Type B pancreatic cell (in vitro differentiated cells): ENCODE measurements around the gene RAB11A. TPM values are rescaled to one million over a fixed set of nuclear protein-coding genes. Genes with fewer than 3 reads are reported as not detected.

Source experiments
- DNase-seq: peaks from one replicate; pipeline ENCODE4 v3.0.0; 2021; ENCODE audit warnings: mixed read lengths; ENCODE audit not compliant: unreplicated experiment; ENCODE audit errors: extremely low spot score
- H3K27ac Mint-ChIP-seq: 2 replicates; pipeline ENCODE4 v1.8.0; 2021; ENCODE audit warnings: mild to moderate bottlenecking, mixed read lengths
- H3K27me3 Mint-ChIP-seq: 2 replicates; pipeline ENCODE4 v1.8.0; 2021; ENCODE audit warnings: mixed read lengths
- H3K36me3 Mint-ChIP-seq: 2 replicates; pipeline ENCODE4 v1.8.0; 2021; ENCODE audit warnings: mixed read lengths
- H3K4me1 Mint-ChIP-seq: one replicate; pipeline ENCODE4 v1.8.0; 2021; ENCODE audit warnings: mixed read lengths; ENCODE audit not compliant: unreplicated experiment
- H3K4me3 Mint-ChIP-seq: 2 replicates; pipeline ENCODE4 v1.8.0; 2021; ENCODE audit warnings: mild to moderate bottlenecking, mixed read lengths
- H3K9me3 Mint-ChIP-seq: 2 replicates; pipeline ENCODE4 v1.8.0; 2021; ENCODE audit warnings: mixed read lengths
- total RNA-seq: library from RNA; stranded (reverse); gene quantifications from 2 replicates; pipeline ENCODE4 v1.2.1, GENCODE V29; 2021; ENCODE audit warnings: low replicate concordance
- TF ChIP-seq, protein P1 (sequence below): fragments of 200-600 bp; sonication (generic); conservative IDR thresholded peaks from 2 replicates; pipeline ENCODE4 v1.5.0; 2021; ENCODE audit warnings: antibody characterized with exemption, mild to moderate bottlenecking

The RAB11A gene
- total RNA-seq, 1 donor from 2014 or later = 266 TPM

DNA sequence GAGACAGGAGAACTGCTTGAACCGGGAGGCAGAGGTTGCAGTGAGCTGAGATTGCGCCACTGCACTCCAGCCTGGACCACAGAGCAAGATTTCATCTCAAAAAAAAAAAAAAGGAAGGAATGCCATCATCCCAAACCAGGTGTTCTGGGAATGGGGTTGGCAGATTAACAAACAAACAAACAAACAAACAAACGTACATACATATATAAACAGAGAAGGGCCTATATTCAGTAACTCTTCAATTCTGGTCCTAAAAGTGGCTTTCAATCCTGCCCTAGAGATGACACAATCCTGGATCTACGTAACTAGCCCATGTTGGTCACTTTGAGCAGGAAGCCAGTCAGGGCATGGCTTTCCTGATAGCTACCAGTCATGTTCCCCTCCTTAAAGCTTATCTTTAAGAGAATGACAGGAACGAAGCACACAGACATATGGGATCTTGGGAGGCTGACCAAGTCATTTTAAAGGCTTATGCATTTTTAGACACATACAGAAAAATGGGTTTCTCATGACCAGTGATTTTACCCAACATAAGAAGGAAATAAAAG, 29.9 kb upstream of the RAB11A start:
- Mint-ChIP-seq H3K4me1 (peaks cover 27% of the 10 kb centered on the region), H3K27ac (no peak overlapping the region), H3K4me3 (no peak overlapping the region), H3K36me3 (no peaks in the 10 kb centered on the region), H3K9me3 (no peaks in the 10 kb centered on the region), H3K27me3 (no peaks in the 10 kb centered on the region)
- DNase-seq = no peak
- TF ChIP-seq, protein P1, sequence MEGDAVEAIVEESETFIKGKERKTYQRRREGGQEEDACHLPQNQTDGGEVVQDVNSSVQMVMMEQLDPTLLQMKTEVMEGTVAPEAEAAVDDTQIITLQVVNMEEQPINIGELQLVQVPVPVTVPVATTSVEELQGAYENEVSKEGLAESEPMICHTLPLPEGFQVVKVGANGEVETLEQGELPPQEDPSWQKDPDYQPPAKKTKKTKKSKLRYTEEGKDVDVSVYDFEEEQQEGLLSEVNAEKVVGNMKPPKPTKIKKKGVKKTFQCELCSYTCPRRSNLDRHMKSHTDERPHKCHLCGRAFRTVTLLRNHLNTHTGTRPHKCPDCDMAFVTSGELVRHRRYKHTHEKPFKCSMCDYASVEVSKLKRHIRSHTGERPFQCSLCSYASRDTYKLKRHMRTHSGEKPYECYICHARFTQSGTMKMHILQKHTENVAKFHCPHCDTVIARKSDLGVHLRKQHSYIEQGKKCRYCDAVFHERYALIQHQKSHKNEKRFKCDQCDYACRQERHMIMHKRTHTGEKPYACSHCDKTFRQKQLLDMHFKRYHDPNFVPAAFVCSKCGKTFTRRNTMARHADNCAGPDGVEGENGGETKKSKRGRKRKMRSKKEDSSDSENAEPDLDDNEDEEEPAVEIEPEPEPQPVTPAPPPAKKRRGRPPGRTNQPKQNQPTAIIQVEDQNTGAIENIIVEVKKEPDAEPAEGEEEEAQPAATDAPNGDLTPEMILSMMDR = no peak

DNA sequence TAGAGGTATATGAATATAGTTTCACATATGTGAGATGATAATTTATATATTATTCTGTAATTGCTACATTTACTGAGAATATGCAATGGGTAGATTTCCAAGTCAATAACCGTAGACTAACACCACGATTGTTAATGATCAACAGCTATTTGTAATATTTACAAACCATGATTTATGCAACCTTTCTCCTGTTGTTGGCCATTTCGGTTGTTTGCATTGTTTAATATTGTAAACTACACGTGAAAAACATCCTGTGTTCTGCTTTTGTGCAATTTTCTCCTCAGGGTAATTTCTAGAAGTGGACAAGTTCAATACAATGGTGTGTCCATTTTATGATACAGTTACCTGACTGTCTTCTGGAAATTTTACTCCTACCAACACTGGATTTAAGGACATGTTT, 29.3 kb upstream of the RAB11A start:
- no peak for DNase-seq
- no peak overlapping the region for H3K4me3 Mint-ChIP-seq
- H3K27me3 Mint-ChIP-seq = no peaks in the 10 kb centered on the region
- H3K9me3 Mint-ChIP-seq = no peaks in the 10 kb centered on the region
- no peaks in the 10 kb centered on the region for H3K36me3 Mint-ChIP-seq
- TF ChIP-seq, protein P1 = no peak
- peaks cover 24% of the 10 kb centered on the region for H3K4me1 Mint-ChIP-seq
- no peak overlapping the region for H3K27ac Mint-ChIP-seq

DNA sequence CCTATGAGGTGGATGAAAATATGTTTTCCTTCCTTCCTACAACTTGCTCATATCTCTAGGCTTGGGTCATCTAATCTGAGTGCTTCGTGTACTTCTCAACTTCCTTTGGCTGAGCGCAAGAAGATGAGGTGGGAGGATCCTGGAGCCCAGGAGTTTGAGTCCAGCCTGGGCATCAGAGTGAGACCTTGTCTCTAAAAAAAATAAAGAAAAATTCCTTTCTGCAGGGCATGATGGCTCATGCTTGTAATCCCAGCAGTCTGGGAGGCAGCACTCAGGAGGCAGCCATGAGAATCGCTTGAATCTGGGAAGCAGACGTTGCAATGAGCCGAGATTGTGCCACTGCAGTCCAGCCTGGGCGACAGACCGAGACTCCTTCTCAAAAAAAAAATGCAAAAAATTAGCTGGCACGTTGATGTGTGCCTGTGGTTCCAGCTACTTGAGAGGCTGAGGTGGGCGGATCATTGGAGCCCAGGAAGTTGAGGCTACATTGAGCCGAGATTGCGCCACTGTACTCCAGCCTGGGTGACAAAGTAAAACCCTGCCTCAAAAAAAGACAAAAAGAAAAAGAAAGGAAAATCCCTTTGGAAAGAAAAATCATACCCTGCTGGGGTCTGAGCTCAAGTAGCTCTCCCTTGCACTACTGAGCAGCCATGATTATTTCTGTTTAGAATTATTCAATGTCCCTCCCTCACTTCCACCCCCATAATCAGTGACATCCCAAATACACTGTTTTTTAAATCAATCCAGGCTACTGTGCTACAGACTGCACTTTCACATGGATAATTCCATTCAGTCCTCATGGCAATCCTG, 28.0 kb upstream of the RAB11A start:
- no peak overlapping the region for H3K4me3 Mint-ChIP-seq
- no peaks in the 10 kb centered on the region for H3K27me3 Mint-ChIP-seq
- TF ChIP-seq, protein P1 = no peak
- H3K27ac Mint-ChIP-seq = no peak overlapping the region
- H3K36me3 Mint-ChIP-seq = no peaks in the 10 kb centered on the region
- peak; percentile 15 for DNase-seq
- no peaks in the 10 kb centered on the region for H3K9me3 Mint-ChIP-seq
- H3K4me1 Mint-ChIP-seq = peaks cover 22% of the 10 kb centered on the region

DNA sequence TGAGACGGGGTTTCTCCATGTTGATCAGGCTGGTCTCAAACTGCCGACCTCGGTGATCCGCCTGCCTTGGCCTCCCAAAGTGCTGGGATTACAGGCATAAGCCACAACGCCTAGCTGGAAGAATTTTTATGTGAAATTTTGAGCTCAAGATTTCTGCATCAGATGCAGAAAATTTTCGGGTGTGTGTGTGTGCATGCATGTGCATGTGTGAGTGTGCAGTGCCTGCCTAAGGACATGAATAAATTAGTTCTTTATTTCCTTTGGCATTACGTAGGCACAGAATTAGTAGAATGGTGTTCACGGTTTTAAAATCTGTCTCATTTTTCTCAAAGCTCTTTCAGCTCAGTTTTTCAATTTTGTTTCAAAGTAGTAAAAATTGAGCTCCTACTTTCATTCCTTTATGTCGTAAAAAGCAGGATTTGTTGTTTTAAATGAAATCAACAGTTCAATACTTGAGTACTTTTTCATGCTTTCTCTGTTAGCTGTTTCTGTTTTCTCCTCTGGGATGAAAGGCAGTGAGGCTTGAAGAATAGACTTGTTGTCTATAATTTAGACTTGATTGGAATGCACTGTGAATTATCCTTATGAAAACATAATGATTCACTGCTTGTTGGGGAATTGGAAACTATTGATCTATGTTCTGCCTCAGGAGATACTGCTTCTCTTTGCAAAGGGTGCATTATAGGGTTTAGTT, 23.3 kb upstream of the RAB11A start:
- no peaks in the 10 kb centered on the region for H3K9me3 Mint-ChIP-seq
- no peak overlapping the region for H3K27ac Mint-ChIP-seq
- TF ChIP-seq, protein P1 = no peak
- H3K27me3 Mint-ChIP-seq = no peaks in the 10 kb centered on the region
- H3K4me1 Mint-ChIP-seq = peaks cover 15% of the 10 kb centered on the region
- H3K4me3 Mint-ChIP-seq = no peak overlapping the region
- DNase-seq = no peak
- no peaks in the 10 kb centered on the region for H3K36me3 Mint-ChIP-seq

DNA sequence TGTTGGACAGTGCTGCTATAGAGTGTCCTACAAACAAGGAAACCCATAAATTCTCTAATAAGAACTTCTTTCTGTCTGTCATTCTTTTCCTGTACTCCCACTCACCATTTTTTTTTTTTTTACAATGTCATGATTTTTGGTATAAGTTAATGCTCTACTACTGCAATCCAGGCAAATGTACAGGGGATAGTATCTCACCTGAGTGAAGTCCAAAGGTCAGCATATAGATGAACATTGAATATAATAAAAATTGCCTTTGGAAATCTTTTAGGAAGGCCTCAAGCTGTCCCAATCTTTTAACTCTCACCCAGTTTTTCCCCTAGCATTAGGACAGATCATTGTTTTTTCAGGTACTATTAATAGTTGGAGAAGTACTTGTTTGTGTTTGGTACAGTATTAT, 21.3 kb upstream of the RAB11A start:
- Mint-ChIP-seq H3K27me3 (no peaks in the 10 kb centered on the region), H3K27ac (no peak overlapping the region), H3K9me3 (no peaks in the 10 kb centered on the region), H3K36me3 (no peaks in the 10 kb centered on the region), H3K4me3 (no peak overlapping the region), H3K4me1 (peaks cover 7% of the 10 kb centered on the region)
- no peak for DNase-seq
- TF ChIP-seq, protein P1 = no peak
